ENCODE results near the gene ANXA6. TPM values are rescaled to one million over a fixed set of nuclear protein-coding genes. Genes with fewer than 3 reads are reported as not detected.
A peak's percentile ranks its signal among the peaks of the same experiment; 100 is the strongest.

The ANXA6 gene
- total and polyA plus RNA-seq, 7 donors: 22.9 to 333 (median 233) TPM

GRCh38 chr5:151140686-151141459 is 16.7 kb downstream of the ANXA6 start:
- peaks cover 28 to 54% (median 46%) of the 10 kb centered on the region in 4 donors for H3K36me3 ChIP-seq
- no peak for DNase-seq
- WGBS, 2 donors: 78 to 82% methylated on average over 7 of the region's 7 CpGs
- H3K4me3 ChIP-seq: no peak overlapping the region
- no peaks in the 10 kb centered on the region for H3K27me3 ChIP-seq
- no peaks in the 10 kb centered on the region for H3K9me3 ChIP-seq
- H3K4me1 ChIP-seq: peaks cover 0 to 59% (median 55%) of the 10 kb centered on the region in 4 donors
- peak overlapping the region; percentile 49 to 83 (median 66) for H3K27ac ChIP-seq
- no peak for TF ChIP-seq CTCF (IDR thresholded peaks at IDR 0.05)
- TF ChIP-seq POLR2A (IDR thresholded peaks at IDR 0.05): no peak
- TF ChIP-seq POLR2AphosphoS5 (IDR thresholded peaks at IDR 0.05): no peak
- TF ChIP-seq EP300 (IDR thresholded peaks at IDR 0.05): no peak
- intact Hi-C loops (cut with DNase I): no loop called here

- TF ChIP-seq POLR2A (IDR thresholded peaks at IDR 0.05) (no peak), EP300 (IDR thresholded peaks at IDR 0.05) (no peak), CTCF (IDR thresholded peaks at IDR 0.05) (no peak), POLR2AphosphoS5 (IDR thresholded peaks at IDR 0.05) (no peak)
- H3K27me3 ChIP-seq: no peaks in the 10 kb centered on the region
- no peak overlapping the region for H3K4me3 ChIP-seq
- H3K27ac ChIP-seq: no peak overlapping the region
- intact Hi-C loops (cut with DNase I): no loop called here
- WGBS, 2 donors: 82 to 88% methylated on average over 3 of the region's 3 CpGs
- peaks cover 38 to 61% (median 52%) of the 10 kb centered on the region in 4 donors for H3K36me3 ChIP-seq
- peaks cover 0 to 46% (median 42%) of the 10 kb centered on the region in 4 donors for H3K4me1 ChIP-seq
- H3K9me3 ChIP-seq: no peaks in the 10 kb centered on the region
- no peak for DNase-seq
Observed at GRCh38 chr5:151139646-151140045, 17.9 kb downstream of the ANXA6 start.

GRCh38 chr5:151139015-151139414 is 18.6 kb downstream of the ANXA6 start:
- peaks cover 0 to 40% (median 36%) of the 10 kb centered on the region in 4 donors for H3K4me1 ChIP-seq
- 75 to 86% methylated on average over 8 of the region's 8 CpGs for WGBS, 2 donors
- intact Hi-C loops (cut with DNase I): no loop called here
- no peaks in the 10 kb centered on the region for H3K27me3 ChIP-seq
- TF ChIP-seq EP300 (IDR thresholded peaks at IDR 0.05): no peak
- no peak for TF ChIP-seq POLR2AphosphoS5 (IDR thresholded peaks at IDR 0.05)
- no peak for TF ChIP-seq POLR2A (IDR thresholded peaks at IDR 0.05)
- TF ChIP-seq CTCF (IDR thresholded peaks at IDR 0.05): no peak
- no peak overlapping the region for H3K4me3 ChIP-seq
- no peaks in the 10 kb centered on the region for H3K9me3 ChIP-seq
- DNase-seq: no peak
- peaks cover 40 to 67% (median 58%) of the 10 kb centered on the region in 4 donors for H3K36me3 ChIP-seq
- no peak overlapping the region for H3K27ac ChIP-seq

GRCh38 chr5:151138114-151138513 is 19.5 kb downstream of the ANXA6 start:
- TF ChIP-seq CTCF (IDR thresholded peaks at IDR 0.05) (no peak), POLR2AphosphoS5 (IDR thresholded peaks at IDR 0.05) (no peak), POLR2A (IDR thresholded peaks at IDR 0.05) (no peak), EP300 (IDR thresholded peaks at IDR 0.05) (no peak)
- intact Hi-C loops (cut with DNase I): no loop called here
- no peaks in the 10 kb centered on the region for H3K9me3 ChIP-seq
- DNase-seq: no peak
- H3K27me3 ChIP-seq: no peaks in the 10 kb centered on the region
- peaks cover 0 to 32% (median 28%) of the 10 kb centered on the region in 4 donors for H3K4me1 ChIP-seq
- H3K27ac ChIP-seq: no peak overlapping the region
- peaks cover 45 to 72% (median 66%) of the 10 kb centered on the region in 4 donors for H3K36me3 ChIP-seq
- 90 to 91% methylated on average over 1 of the region's 1 CpG for WGBS, 2 donors
- H3K4me3 ChIP-seq: no peak overlapping the region
